ELF-1 (cell line): ENCODE measurements around the gene COQ9.
A peak's percentile ranks its signal among the peaks of the same experiment; 100 is the strongest.

Experiments
- DNase-seq: peaks from one replicate; pipeline ENCODE4 v3.0.0-alpha.2; 2016; ENCODE audit warnings: low read depth, low spot score

COQ9 gene

DNA sequence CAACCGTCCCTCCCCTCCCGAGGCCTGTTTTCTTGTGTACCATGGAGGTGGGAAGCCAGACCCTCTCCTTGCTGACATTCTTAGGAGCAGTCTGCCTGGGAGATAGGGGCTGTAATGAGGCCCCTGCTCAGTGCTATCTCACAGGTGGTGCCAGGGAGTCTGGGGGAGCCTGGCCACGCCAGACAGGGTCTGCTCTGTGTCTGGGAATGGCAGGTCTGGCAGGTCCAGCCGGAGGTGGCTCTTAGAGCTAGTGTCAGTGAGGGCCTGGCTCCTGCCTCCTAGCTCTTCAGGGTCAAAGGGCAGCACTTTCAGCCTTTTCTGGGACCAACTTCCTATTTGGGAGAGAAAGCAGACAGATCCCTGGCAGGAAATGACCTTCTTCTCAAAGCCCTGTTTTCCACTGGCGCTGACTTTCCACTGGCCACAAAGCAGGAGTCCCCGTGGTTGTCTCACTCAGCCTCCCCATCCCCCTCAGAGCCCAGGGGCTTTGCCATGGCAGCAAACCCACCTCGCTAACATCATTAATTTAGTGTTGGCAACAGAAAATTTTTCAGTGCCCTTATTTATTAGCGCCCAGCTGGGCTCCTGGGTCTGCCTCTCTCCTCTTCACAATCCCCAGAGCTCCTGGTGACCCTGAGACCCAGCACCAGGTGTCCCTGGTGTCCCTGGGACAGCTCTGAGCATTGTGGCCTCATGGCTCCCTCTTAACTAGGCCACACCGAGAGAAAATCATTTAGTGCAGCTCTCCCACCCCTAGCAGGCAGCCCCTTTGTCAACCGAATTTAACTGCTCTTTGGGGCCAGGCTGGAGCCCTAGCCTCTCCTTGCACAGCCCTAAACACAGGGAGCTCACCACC is 63.0 kb downstream of the COQ9 start:
- DNase-seq: peak; percentile 97
